Measurements from ENCODE around the gene CER1.

- TF ChIP-seq CTCF (IDR thresholded peaks at IDR 0.05; ENCODE audit: extremely low read depth in 1 of 2, insufficient read depth in 1 of 2, low read depth in 1 of 2, low read length in 2 of 2): no peak
- no peak for TF ChIP-seq MAX (IDR thresholded peaks at IDR 0.05; ENCODE audit: insufficient read depth, insufficient read length)
- no peak for TF ChIP-seq POLR2AphosphoS5 (IDR thresholded peaks at IDR 0.05; ENCODE audit: insufficient read depth, low read depth, low read length)
- TF ChIP-seq POLR2A (IDR thresholded peaks at IDR 0.05; ENCODE audit: low read depth, low read length): no peak
- peak; percentile 79 for TF ChIP-seq FOS (IDR thresholded peaks at IDR 0.05; ENCODE audit: borderline replicate concordance, insufficient read depth, low read length)
- peak; percentile 91 for TF ChIP-seq JUN (IDR thresholded peaks at IDR 0.05; ENCODE audit: borderline replicate concordance, insufficient read depth, insufficient read length, low read depth)
- no peak for TF ChIP-seq EZH2 (IDR thresholded peaks at IDR 0.05; ENCODE audit: borderline replicate concordance, low read depth, low read length, severe bottlenecking)
- no peak for TF ChIP-seq MYC (IDR thresholded peaks at IDR 0.05; ENCODE audit: low read depth, low read length)
Observed at GRCh38 chr9:14670718-14671117, 51.8 kb downstream of the CER1 start.

Data from endothelial cell of umbilical vein (primary cell).